ENCODE results near the gene DFFB.

GRCh38 chr1:3852091-3852490 is 5.2 kb upstream of the DFFB start:
- TF ChIP-seq CTCF (IDR thresholded peaks at IDR 0.05) (no peak), POLR2A (IDR thresholded peaks at IDR 0.05) (no peak)
